ENCODE data around the gene PRLH.

Gene PRLH

GRCh38 chr2:237549216-237549615 lies 17.2 kb upstream of the PRLH start:
- Mint-ChIP-seq H3K4me1 (no peaks in the 10 kb centered on the region), H3K27ac (no peak overlapping the region), H3K4me3 (no peak overlapping the region), H3K27me3 (peaks cover 2% of the 10 kb centered on the region), H3K9me3 (no peaks in the 10 kb centered on the region), H3K36me3 (ENCODE audit: low read depth) (no peaks in the 10 kb centered on the region)
- ATAC-seq (no peak), DNase-seq (no peak)

GRCh38 chr2:237549643-237550415 lies 16.5 kb upstream of the PRLH start:
- Mint-ChIP-seq H3K36me3 (ENCODE audit: low read depth) (no peaks in the 10 kb centered on the region), H3K9me3 (no peaks in the 10 kb centered on the region), H3K27ac (no peak overlapping the region), H3K4me1 (no peaks in the 10 kb centered on the region), H3K27me3 (peaks cover 2% of the 10 kb centered on the region), H3K4me3 (no peak overlapping the region)
- DNase-seq (no peak), ATAC-seq (no peak)

- Mint-ChIP-seq H3K27ac (no peak overlapping the region), H3K4me3 (no peak overlapping the region), H3K36me3 (ENCODE audit: low read depth) (no peaks in the 10 kb centered on the region), H3K9me3 (peaks cover 7% of the 10 kb centered on the region), H3K4me1 (no peaks in the 10 kb centered on the region), H3K27me3 (peaks cover 4% of the 10 kb centered on the region)
- DNase-seq (no peak), ATAC-seq (no peak)
Measured at GRCh38 chr2:237551071-237551574, 15.3 kb upstream of the PRLH start.

- Mint-ChIP-seq H3K4me3 (no peak overlapping the region), H3K9me3 (peaks cover 10% of the 10 kb centered on the region), H3K4me1 (peaks cover 9% of the 10 kb centered on the region), H3K36me3 (ENCODE audit: low read depth) (no peaks in the 10 kb centered on the region), H3K27ac (no peak overlapping the region), H3K27me3 (peaks cover 12% of the 10 kb centered on the region)
- DNase-seq: no peak
- ATAC-seq: no peak
Measured at GRCh38 chr2:237552908-237553307, 13.5 kb upstream of the PRLH start.

- Mint-ChIP-seq H3K9me3 (peaks cover 10% of the 10 kb centered on the region), H3K27me3 (peaks cover 15% of the 10 kb centered on the region), H3K27ac (no peak overlapping the region), H3K36me3 (ENCODE audit: low read depth) (no peaks in the 10 kb centered on the region), H3K4me3 (no peak overlapping the region), H3K4me1 (peaks cover 10% of the 10 kb centered on the region)
- ATAC-seq: no peak
- DNase-seq: no peak
Measured at GRCh38 chr2:237553948-237554347, 12.4 kb upstream of the PRLH start.

- peaks cover 10% of the 10 kb centered on the region for H3K4me1 Mint-ChIP-seq
- ATAC-seq (no peak), DNase-seq (no peak)
- H3K9me3 Mint-ChIP-seq: peaks cover 10% of the 10 kb centered on the region
- H3K27ac Mint-ChIP-seq: no peak overlapping the region
- H3K27me3 Mint-ChIP-seq: peaks cover 15% of the 10 kb centered on the region
- H3K36me3 Mint-ChIP-seq (ENCODE audit: low read depth): no peaks in the 10 kb centered on the region
- H3K4me3 Mint-ChIP-seq: no peak overlapping the region
Measured at GRCh38 chr2:237555560-237555959, 10.8 kb upstream of the PRLH start.

GRCh38 chr2:237556773-237557632 lies 9.4 kb upstream of the PRLH start:
- Mint-ChIP-seq H3K9me3 (peaks cover 10% of the 10 kb centered on the region), H3K36me3 (ENCODE audit: low read depth) (no peaks in the 10 kb centered on the region), H3K4me1 (peaks cover 10% of the 10 kb centered on the region), H3K27ac (no peak overlapping the region), H3K27me3 (peaks cover 15% of the 10 kb centered on the region), H3K4me3 (no peak overlapping the region)
- no peak for DNase-seq
- peak; percentile 71 for ATAC-seq

GRCh38 chr2:237557633-237558015 lies 8.8 kb upstream of the PRLH start:
- Mint-ChIP-seq H3K27me3 (peaks cover 15% of the 10 kb centered on the region), H3K4me3 (no peak overlapping the region), H3K9me3 (peaks cover 10% of the 10 kb centered on the region), H3K4me1 (peaks cover 10% of the 10 kb centered on the region), H3K36me3 (ENCODE audit: low read depth) (no peaks in the 10 kb centered on the region), H3K27ac (no peak overlapping the region)
- DNase-seq (no peak), ATAC-seq (no peak)

GRCh38 chr2:237558961-237559641 lies 7.3 kb upstream of the PRLH start:
- no peak for ATAC-seq
- H3K4me1 Mint-ChIP-seq: peaks cover 10% of the 10 kb centered on the region
- no peak overlapping the region for H3K4me3 Mint-ChIP-seq
- H3K27ac Mint-ChIP-seq: no peak overlapping the region
- peaks cover 15% of the 10 kb centered on the region for H3K27me3 Mint-ChIP-seq
- peaks cover 10% of the 10 kb centered on the region for H3K9me3 Mint-ChIP-seq
- no peaks in the 10 kb centered on the region for H3K36me3 Mint-ChIP-seq (ENCODE audit: low read depth)
- DNase-seq: no peak

- no peak overlapping the region for H3K4me3 Mint-ChIP-seq
- no peak overlapping the region for H3K27ac Mint-ChIP-seq
- no peak for ATAC-seq
- peaks cover 14% of the 10 kb centered on the region for H3K27me3 Mint-ChIP-seq
- DNase-seq: no peak
- H3K36me3 Mint-ChIP-seq (ENCODE audit: low read depth): no peaks in the 10 kb centered on the region
- peaks cover 10% of the 10 kb centered on the region for H3K4me1 Mint-ChIP-seq
- H3K9me3 Mint-ChIP-seq: peaks cover 2% of the 10 kb centered on the region
Measured at GRCh38 chr2:237561221-237561620, 5.2 kb upstream of the PRLH start.

GRCh38 chr2:237563816-237564215 lies 2.6 kb upstream of the PRLH start:
- Mint-ChIP-seq H3K9me3 (no peaks in the 10 kb centered on the region), H3K27ac (no peak overlapping the region), H3K4me1 (no peaks in the 10 kb centered on the region), H3K27me3 (peaks cover 4% of the 10 kb centered on the region), H3K36me3 (ENCODE audit: low read depth) (no peaks in the 10 kb centered on the region), H3K4me3 (no peak overlapping the region)
- ATAC-seq (no peak), DNase-seq (no peak)

GRCh38 chr2:237564526-237565131 lies 1.7 kb upstream of the PRLH start:
- Mint-ChIP-seq H3K4me3 (no peak overlapping the region), H3K27me3 (peaks cover 4% of the 10 kb centered on the region), H3K4me1 (no peaks in the 10 kb centered on the region), H3K27ac (no peak overlapping the region), H3K36me3 (ENCODE audit: low read depth) (no peaks in the 10 kb centered on the region), H3K9me3 (no peaks in the 10 kb centered on the region)
- DNase-seq (no peak), ATAC-seq (no peak)

GRCh38 chr2:237565974-237566373 lies 400 bp upstream of the PRLH start:
- ATAC-seq (no peak), DNase-seq (no peak)
- no peaks in the 10 kb centered on the region for H3K9me3 Mint-ChIP-seq
- no peaks in the 10 kb centered on the region for H3K36me3 Mint-ChIP-seq (ENCODE audit: low read depth)
- H3K27ac Mint-ChIP-seq: no peak overlapping the region
- H3K4me1 Mint-ChIP-seq: no peaks in the 10 kb centered on the region
- H3K4me3 Mint-ChIP-seq: no peak overlapping the region
- H3K27me3 Mint-ChIP-seq: peaks cover 2% of the 10 kb centered on the region

- no peak overlapping the region for H3K4me3 Mint-ChIP-seq
- H3K4me1 Mint-ChIP-seq: peaks cover 6% of the 10 kb centered on the region
- ATAC-seq: no peak
- no peak for DNase-seq
- no peak overlapping the region for H3K27ac Mint-ChIP-seq
- H3K36me3 Mint-ChIP-seq (ENCODE audit: low read depth): no peaks in the 10 kb centered on the region
- H3K9me3 Mint-ChIP-seq: no peaks in the 10 kb centered on the region
- peaks cover 7% of the 10 kb centered on the region for H3K27me3 Mint-ChIP-seq
Measured at GRCh38 chr2:237567276-237568029, 1.1 kb downstream of the PRLH start.

All from activated naive CD8-positive, alpha-beta T cell treated with anti-CD3 and anti-CD28 coated beads, Interleukin-2, amount 50 U/mL, for 24 hours (primary cell).